AG10803 (cell line): Measurements from ENCODE around the gene AMBRA1.
A peak's percentile ranks its signal among the peaks of the same experiment; 100 is the strongest.

ENCODE experiments used
- DNase-seq: peaks from one replicate; pipeline ENCODE4 v3.0.0; 2010; ENCODE audit warnings: low read depth
- H3K4me3 ChIP-seq: 2 replicates; pipeline ENCODE4 v1.5.1; 2011; ENCODE audit warnings: mild to moderate bottlenecking, low read length, control low read depth
- TF ChIP-seq, protein P1 (sequence below): conservative IDR thresholded peaks from 2 replicates; pipeline ENCODE4 v1.5.1; 2011; ENCODE audit warnings: mild to moderate bottlenecking, low read length, control low read depth, inconsistent platforms

The AMBRA1 gene

DNA sequence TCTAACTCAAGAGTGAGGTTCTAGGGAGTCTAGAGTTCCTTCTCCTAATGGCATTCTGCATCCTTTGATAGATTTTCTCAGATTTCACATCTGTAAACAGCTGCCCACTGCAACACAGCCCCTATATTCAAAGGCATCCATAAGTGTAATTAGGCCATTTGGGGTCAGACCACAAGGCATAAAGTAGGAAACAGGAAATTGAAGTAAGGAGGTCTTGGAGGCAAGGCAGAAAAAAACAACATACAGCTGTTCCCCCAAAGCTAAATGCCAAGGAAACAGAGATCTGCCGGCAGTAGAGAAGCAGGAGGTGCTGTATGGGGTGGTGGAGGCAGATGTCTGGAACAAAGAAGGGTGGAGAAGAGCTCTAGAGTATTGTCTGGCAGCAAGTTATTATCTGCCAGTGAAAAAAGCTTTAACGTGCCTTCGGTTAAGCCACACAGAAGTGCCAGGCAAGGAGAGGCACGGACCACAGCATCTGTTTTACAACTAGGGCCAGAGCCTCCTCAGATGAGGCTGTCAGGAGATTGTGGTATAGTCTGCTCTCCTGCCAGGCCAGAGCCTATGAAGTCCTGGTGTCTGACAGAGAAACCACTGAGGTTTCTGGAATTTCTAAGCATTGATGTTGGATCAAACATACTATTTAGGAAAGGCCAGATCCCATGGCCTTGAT lies 102.0 kb downstream of the AMBRA1 start:
- DNase-seq = peak; percentile 80
- TF ChIP-seq, protein P1, sequence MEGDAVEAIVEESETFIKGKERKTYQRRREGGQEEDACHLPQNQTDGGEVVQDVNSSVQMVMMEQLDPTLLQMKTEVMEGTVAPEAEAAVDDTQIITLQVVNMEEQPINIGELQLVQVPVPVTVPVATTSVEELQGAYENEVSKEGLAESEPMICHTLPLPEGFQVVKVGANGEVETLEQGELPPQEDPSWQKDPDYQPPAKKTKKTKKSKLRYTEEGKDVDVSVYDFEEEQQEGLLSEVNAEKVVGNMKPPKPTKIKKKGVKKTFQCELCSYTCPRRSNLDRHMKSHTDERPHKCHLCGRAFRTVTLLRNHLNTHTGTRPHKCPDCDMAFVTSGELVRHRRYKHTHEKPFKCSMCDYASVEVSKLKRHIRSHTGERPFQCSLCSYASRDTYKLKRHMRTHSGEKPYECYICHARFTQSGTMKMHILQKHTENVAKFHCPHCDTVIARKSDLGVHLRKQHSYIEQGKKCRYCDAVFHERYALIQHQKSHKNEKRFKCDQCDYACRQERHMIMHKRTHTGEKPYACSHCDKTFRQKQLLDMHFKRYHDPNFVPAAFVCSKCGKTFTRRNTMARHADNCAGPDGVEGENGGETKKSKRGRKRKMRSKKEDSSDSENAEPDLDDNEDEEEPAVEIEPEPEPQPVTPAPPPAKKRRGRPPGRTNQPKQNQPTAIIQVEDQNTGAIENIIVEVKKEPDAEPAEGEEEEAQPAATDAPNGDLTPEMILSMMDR = no peak
- no peak overlapping the region for H3K4me3 ChIP-seq

DNA sequence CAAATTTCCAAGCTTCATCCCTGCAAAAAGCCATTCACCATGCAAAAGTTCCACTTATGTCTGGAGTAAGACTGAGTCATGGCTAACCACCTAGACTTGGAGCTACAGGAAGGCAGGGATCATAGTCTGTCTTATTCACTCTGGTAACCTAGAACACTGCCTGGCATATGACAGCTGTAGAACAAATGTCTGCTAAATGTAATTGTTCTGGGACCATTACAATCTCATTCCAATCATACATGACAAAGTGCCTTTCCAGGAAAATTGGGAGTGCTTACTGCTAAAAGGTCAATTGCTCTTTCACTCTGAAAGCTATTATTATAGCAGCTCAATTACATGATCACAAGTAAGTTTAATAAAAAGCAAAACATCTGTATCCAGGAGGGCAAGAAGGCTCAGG lies 103.2 kb downstream of the AMBRA1 start:
- H3K4me3 ChIP-seq = no peak overlapping the region
- TF ChIP-seq, protein P1 = no peak
- peak; percentile 13 for DNase-seq

DNA sequence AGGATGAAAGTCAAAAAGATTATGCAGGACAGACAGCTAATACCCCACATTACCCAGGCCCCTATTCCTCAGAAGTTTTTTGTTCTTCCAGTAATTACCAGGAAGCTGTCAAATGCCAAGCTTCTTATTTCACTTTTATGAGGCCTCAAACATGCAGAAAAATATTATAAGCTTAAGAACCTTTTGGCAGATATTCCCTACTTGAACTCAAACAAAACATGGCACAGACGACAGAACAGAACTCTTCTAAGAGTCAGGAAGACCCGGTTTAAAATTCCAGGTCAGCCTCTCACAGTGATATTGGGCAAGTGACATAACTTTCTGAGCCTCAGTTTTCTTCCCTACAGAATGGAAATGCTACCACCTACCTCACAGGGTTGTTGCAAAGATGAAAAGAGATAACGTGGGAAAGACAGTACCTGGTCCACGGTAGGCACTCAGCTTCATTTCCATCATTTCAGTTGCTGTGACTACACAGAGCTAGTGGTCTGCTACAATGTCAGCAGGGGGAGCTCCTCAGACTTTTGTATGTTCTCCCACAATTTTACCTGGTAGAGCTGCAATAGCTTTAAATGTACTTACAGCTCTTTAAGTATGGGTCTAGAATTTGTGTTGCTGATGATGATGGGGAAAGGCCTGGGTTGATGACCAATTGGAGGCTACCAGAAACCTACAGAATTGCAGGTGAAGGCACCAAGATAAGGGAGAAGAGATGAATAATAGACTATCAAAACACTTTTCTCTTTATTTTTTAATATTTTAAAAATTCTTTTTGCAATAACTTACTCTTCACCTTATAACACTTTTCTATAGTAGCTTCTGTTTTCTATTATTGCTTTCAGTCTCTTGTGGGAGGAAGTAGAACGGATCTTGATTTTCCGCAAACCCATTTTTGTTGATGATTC lies 103.9 kb downstream of the AMBRA1 start:
- DNase-seq = peak; percentile 43
- no peak overlapping the region for H3K4me3 ChIP-seq
- TF ChIP-seq, protein P1 = peak; percentile 58

DNA sequence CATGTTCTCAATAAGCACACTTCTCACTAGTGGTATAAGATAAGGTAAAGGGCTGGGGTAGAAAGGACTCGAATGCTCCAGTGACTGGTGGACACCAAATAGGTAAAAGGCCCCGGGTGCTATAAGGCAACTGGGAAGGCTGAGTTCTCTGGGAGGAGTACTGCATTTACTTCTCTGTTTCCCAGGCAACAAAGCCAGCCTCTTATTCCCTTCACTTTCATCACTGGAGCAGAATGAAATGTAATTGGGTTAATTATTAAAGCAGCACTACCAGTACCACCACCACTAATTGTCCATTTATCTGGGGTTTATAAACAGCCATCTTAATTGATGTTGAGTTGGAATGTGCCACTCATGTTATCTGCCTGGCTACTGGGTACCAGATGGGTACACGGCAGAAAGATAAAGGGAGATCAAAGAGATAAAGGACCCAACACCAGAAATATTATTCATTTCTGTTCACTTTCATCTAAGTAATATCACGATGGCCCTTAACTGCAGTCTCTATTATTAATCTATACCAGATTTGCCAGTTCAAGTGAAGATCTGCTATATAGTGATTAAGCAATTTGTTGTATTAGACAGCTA lies 107.9 kb downstream of the AMBRA1 start:
- TF ChIP-seq, protein P1 = no peak
- no peak overlapping the region for H3K4me3 ChIP-seq
- no peak for DNase-seq

DNA sequence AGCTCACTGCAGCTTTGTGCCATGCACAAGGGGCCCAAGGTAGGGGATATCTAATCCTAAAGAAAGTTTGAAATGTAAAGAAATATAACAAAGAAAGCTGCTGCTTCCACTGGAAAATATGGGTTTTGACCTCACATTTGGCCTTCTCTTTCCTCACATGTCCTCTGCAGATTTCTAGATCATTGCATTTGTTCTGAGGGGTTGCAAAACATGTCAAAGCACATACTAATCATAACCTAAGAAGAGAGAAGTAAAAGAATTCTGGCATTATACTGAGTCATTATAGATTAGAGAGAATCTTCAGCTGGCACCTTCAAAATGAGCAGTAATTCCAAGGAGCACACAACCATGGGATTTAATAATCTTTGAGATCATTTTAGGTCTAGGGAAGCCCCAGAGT lies 109.7 kb downstream of the AMBRA1 start:
- TF ChIP-seq, protein P1 = no peak
- DNase-seq = no peak
- no peak overlapping the region for H3K4me3 ChIP-seq

DNA sequence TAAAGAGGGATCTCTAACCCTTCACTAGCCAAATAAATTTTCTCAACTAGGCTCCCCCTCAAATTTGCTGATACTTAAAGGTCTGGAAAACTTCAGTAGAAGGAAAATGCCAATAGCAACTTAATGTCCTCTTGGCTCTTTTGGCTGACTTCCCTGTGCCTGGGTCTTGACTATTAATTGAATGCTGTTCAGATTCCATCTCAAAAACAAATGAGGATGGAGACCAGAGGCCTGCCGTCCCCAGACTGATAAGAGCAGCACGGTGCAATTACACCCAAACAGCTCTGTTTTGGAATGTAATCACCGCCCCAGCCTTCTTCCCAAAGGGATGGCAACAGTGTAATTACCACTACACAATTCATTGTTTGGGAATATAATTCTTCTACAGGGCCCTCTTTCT lies 112.9 kb downstream of the AMBRA1 start:
- H3K4me3 ChIP-seq = no peak overlapping the region
- TF ChIP-seq, protein P1 = no peak
- no peak for DNase-seq
